Measurements from ENCODE around the gene HCFC1R1. TPM values are rescaled to one million over a fixed set of nuclear protein-coding genes. Genes with fewer than 3 reads are reported as not detected.

The HCFC1R1 gene
- total RNA-seq, 1 experiment from 2014 or later, result 75.4 TPM

DNA sequence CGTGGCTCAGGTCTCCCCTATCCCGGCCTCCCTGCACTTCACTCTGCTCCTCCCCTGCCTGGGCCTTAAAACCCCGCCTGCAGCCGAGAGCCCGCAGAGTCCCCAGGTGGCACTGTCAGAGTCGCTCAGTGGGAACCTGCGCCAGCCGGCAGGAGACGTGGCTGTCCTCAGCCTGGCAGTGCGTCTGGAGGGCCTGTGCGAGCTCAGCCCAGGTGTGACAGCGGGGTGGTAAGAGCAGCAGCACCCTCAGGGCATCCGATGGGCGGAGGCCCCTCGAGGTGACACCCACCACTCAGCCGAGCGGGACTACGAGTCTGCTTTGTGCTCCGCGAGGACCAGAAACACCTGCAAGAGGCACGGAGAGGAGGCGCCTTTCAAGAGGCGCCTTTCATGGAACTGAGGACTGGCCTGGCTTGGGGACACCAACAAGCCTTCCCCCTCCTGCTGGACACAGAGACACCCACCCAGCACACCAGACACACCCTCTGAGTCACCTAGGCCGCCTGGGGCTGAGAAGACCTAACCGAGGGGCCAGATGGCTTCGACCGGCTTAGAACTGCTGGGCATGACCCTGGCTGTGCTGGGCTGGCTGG is 10.8 kb downstream of the HCFC1R1 start, which contains the start of gene CLDN9:
Gene CLDN9 (plus strand): TSS at position 96 of the 593 bp plus-strand sequence. CDS start 440 bp downstream, at position 536.
- no TSS peak for BruUV-seq (replicated peaks)
- TF ChIP-seq, protein P1, sequence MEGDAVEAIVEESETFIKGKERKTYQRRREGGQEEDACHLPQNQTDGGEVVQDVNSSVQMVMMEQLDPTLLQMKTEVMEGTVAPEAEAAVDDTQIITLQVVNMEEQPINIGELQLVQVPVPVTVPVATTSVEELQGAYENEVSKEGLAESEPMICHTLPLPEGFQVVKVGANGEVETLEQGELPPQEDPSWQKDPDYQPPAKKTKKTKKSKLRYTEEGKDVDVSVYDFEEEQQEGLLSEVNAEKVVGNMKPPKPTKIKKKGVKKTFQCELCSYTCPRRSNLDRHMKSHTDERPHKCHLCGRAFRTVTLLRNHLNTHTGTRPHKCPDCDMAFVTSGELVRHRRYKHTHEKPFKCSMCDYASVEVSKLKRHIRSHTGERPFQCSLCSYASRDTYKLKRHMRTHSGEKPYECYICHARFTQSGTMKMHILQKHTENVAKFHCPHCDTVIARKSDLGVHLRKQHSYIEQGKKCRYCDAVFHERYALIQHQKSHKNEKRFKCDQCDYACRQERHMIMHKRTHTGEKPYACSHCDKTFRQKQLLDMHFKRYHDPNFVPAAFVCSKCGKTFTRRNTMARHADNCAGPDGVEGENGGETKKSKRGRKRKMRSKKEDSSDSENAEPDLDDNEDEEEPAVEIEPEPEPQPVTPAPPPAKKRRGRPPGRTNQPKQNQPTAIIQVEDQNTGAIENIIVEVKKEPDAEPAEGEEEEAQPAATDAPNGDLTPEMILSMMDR (IDR thresholded peaks at IDR 0.05; ENCODE audit: unreplicated experiment), result no peak
- Mint-ChIP-seq H3K4me1 (ENCODE audit: low read depth, unreplicated experiment) (peaks cover 48% of the 10 kb centered on the region), H3K27me3 (ENCODE audit: unreplicated experiment) (no peaks in the 10 kb centered on the region), H3K36me3 (ENCODE audit: insufficient read depth, unreplicated experiment) (peaks cover 63% of the 10 kb centered on the region), H3K9me3 (ENCODE audit: low read depth, unreplicated experiment) (no peaks in the 10 kb centered on the region), H3K4me3 (ENCODE audit: low read depth, unreplicated experiment) (peak within 1 kb of the TSS; percentile 60), H3K27ac (ENCODE audit: unreplicated experiment) (peak within 1 kb of the TSS; percentile 79)
- CTCF ChIA-PET, result interaction anchor here (0.9 to 1.2 kb wide), 4 partner anchors 8 to 19 kb away, joined by 3 to 9 read pairs (median 4); no protein-coding TSS in a partner anchor
- intact Hi-C loops (cut with micrococcal nuclease; ENCODE audit: unreplicated experiment), result no loop called here
- peak; percentile 73 for DNase-seq

DNA sequence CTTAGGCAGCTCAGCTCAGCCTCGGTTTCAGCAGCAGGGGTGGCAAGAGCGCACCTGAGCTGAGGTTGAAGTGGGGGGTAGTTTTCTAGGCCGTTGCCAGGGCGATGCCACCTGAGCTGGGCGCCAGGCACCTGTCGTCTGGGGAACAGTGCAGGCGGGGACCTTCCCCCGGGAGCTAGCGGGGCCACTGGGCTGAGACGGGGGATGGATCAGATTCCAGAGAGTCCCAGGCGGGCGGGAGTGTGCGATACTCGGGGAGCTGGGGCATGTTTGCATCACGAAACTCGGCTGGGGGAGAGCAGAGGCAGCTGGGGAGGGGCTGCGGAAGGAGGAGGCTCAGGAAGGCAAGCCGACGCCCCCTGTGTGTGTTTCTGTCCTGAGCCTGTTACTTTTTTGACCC is 11.5 kb downstream of the HCFC1R1 start:
- Mint-ChIP-seq H3K4me3 (ENCODE audit: low read depth, unreplicated experiment) (peak overlapping the region; percentile 60), H3K4me1 (ENCODE audit: low read depth, unreplicated experiment) (peaks cover 55% of the 10 kb centered on the region), H3K27me3 (ENCODE audit: unreplicated experiment) (no peaks in the 10 kb centered on the region), H3K27ac (ENCODE audit: unreplicated experiment) (peak overlapping the region; percentile 79), H3K36me3 (ENCODE audit: insufficient read depth, unreplicated experiment) (peaks cover 66% of the 10 kb centered on the region), H3K9me3 (ENCODE audit: low read depth, unreplicated experiment) (no peaks in the 10 kb centered on the region)
- DNase-seq, result peak; percentile 49
- intact Hi-C loops (cut with micrococcal nuclease; ENCODE audit: unreplicated experiment), result no loop called here
- BruUV-seq (replicated peaks), result no TSS peak
- TF ChIP-seq, protein P1 (IDR thresholded peaks at IDR 0.05; ENCODE audit: unreplicated experiment), result no peak
- CTCF ChIA-PET, result interaction anchor here (0.9 to 1.2 kb wide), 4 partner anchors 8 to 19 kb away, joined by 3 to 9 read pairs (median 4); no protein-coding TSS in a partner anchor

- Mint-ChIP-seq H3K4me3 (ENCODE audit: low read depth, unreplicated experiment) (peak overlapping the region; percentile 48), H3K27me3 (ENCODE audit: unreplicated experiment) (no peaks in the 10 kb centered on the region), H3K9me3 (ENCODE audit: low read depth, unreplicated experiment) (no peaks in the 10 kb centered on the region), H3K36me3 (ENCODE audit: insufficient read depth, unreplicated experiment) (peaks cover 80% of the 10 kb centered on the region), H3K27ac (ENCODE audit: unreplicated experiment) (no peak overlapping the region), H3K4me1 (ENCODE audit: low read depth, unreplicated experiment) (peaks cover 65% of the 10 kb centered on the region)
- TF ChIP-seq, protein P1 (IDR thresholded peaks at IDR 0.05; ENCODE audit: unreplicated experiment), result no peak
- intact Hi-C loops (cut with micrococcal nuclease; ENCODE audit: unreplicated experiment), result no loop called here
- CTCF ChIA-PET, result interaction anchor here (1.6 to 7.7 kb wide), 3 partner anchors 11 to 48 kb away, joined by 5 to 126 read pairs (median 13); partner anchors contain the start of genes CLDN6, HCFC1R1, THOC6 and TNFRSF12A
- no peak for DNase-seq
- no TSS peak for BruUV-seq (replicated peaks)
Measured at GRCh38 chr16:3010510-3010909, 13.2 kb downstream of the HCFC1R1 start.

GRCh38 chr16:3009568-3010390 is 14.0 kb downstream of the HCFC1R1 start:
- Mint-ChIP-seq H3K4me1 (ENCODE audit: low read depth, unreplicated experiment) (peaks cover 62% of the 10 kb centered on the region), H3K27ac (ENCODE audit: unreplicated experiment) (peak overlapping the region; percentile 89), H3K27me3 (ENCODE audit: unreplicated experiment) (no peaks in the 10 kb centered on the region), H3K36me3 (ENCODE audit: insufficient read depth, unreplicated experiment) (peaks cover 88% of the 10 kb centered on the region), H3K4me3 (ENCODE audit: low read depth, unreplicated experiment) (peak overlapping the region; percentile 48), H3K9me3 (ENCODE audit: low read depth, unreplicated experiment) (no peaks in the 10 kb centered on the region)
- DNase-seq, result peak; percentile 98
- TF ChIP-seq, protein P1 (IDR thresholded peaks at IDR 0.05; ENCODE audit: unreplicated experiment), result no peak
- intact Hi-C loops (cut with micrococcal nuclease; ENCODE audit: unreplicated experiment), result no loop called here
- CTCF ChIA-PET, result interaction anchor here (1.6 to 7.7 kb wide), 3 partner anchors 12 to 48 kb away, joined by 5 to 126 read pairs (median 13); partner anchors contain the start of genes CLDN6, HCFC1R1, THOC6 and TNFRSF12A
- BruUV-seq (replicated peaks), result TSS peak; percentile 27

All from Calu3 (cell line).